SK-N-SH treated with all-trans-retinoic acid at 6 μM for 48 hours (cell line): ENCODE data around the gene RGS7.

Experiments used
- GLIS3 ChIP-seq: fragments of 250-450 bp; sonication (Bioruptor Pico); IDR thresholded peaks from 2 replicates; pipeline ENCODE4 v1.5.0; 2020; ENCODE audit warnings: mild to moderate bottlenecking, moderate library complexity
- ZNF70 ChIP-seq: fragments of 450-650 bp; formaldehyde crosslinking; IDR thresholded peaks from 2 replicates; pipeline ENCODE4 v1.5.0; 2020; ENCODE audit warnings: mild to moderate bottlenecking, moderate library complexity
- TF ChIP-seq, protein P1 (sequence below): fragments of 250-450 bp; sonication (Bioruptor Pico); IDR thresholded peaks from 2 replicates; pipeline ENCODE4 v1.8.0; 2020; ENCODE audit warnings: mild to moderate bottlenecking, moderate library complexity, borderline replicate concordance
- TF ChIP-seq, protein P2 (sequence below): fragments of 250-450 bp; sonication (Bioruptor Pico); IDR thresholded peaks from 2 replicates; pipeline ENCODE4 v1.5.0; 2020; ENCODE audit warnings: mild to moderate bottlenecking, moderate library complexity

GRCh38 chr1:241048622-241049021, 308.4 kb downstream of the RGS7 start:
- TF ChIP-seq, protein P1, sequence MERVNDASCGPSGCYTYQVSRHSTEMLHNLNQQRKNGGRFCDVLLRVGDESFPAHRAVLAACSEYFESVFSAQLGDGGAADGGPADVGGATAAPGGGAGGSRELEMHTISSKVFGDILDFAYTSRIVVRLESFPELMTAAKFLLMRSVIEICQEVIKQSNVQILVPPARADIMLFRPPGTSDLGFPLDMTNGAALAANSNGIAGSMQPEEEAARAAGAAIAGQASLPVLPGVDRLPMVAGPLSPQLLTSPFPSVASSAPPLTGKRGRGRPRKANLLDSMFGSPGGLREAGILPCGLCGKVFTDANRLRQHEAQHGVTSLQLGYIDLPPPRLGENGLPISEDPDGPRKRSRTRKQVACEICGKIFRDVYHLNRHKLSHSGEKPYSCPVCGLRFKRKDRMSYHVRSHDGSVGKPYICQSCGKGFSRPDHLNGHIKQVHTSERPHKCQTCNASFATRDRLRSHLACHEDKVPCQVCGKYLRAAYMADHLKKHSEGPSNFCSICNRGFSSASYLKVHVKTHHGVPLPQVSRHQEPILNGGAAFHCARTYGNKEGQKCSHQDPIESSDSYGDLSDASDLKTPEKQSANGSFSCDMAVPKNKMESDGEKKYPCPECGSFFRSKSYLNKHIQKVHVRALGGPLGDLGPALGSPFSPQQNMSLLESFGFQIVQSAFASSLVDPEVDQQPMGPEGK (CRISPR knock-in tag), result no peak
- no peak for TF ChIP-seq ZNF70 (CRISPR knock-in tag)
- TF ChIP-seq, protein P2, sequence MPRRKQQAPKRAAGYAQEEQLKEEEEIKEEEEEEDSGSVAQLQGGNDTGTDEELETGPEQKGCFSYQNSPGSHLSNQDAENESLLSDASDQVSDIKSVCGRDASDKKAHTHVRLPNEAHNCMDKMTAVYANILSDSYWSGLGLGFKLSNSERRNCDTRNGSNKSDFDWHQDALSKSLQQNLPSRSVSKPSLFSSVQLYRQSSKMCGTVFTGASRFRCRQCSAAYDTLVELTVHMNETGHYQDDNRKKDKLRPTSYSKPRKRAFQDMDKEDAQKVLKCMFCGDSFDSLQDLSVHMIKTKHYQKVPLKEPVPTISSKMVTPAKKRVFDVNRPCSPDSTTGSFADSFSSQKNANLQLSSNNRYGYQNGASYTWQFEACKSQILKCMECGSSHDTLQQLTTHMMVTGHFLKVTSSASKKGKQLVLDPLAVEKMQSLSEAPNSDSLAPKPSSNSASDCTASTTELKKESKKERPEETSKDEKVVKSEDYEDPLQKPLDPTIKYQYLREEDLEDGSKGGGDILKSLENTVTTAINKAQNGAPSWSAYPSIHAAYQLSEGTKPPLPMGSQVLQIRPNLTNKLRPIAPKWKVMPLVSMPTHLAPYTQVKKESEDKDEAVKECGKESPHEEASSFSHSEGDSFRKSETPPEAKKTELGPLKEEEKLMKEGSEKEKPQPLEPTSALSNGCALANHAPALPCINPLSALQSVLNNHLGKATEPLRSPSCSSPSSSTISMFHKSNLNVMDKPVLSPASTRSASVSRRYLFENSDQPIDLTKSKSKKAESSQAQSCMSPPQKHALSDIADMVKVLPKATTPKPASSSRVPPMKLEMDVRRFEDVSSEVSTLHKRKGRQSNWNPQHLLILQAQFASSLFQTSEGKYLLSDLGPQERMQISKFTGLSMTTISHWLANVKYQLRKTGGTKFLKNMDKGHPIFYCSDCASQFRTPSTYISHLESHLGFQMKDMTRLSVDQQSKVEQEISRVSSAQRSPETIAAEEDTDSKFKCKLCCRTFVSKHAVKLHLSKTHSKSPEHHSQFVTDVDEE (CRISPR knock-in tag), result no peak
- no peak for TF ChIP-seq GLIS3 (CRISPR knock-in tag)
